NCI-H2196 (cell line): ENCODE results near the gene RABAC1.

Experiments
- DNase-seq: peaks from one replicate; lab custom pipeline; 2025; ENCODE audit not compliant: unreplicated experiment; lab: John Stamatoyannopoulos, UW

The RABAC1 gene

DNA sequence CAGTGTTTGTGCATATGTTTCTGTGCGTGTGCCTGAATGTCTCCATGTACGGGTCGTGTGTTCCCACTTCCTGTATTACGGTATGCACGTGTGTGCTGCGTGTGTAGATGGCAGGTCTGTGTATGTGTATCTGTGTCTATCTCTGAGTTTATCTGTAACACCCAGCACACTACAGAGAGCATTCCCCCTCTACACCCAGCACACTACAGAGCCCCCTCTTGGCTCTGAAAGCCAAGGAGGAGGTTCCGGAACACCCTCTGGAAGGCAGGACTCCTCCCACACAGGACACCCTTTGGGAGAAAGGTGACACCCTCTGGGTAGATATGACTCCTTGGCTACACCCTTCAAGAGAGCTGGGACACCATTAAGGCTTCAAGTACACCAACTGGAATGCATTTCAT is 28.8 kb downstream of the RABAC1 start:
- no peak for DNase-seq

DNA sequence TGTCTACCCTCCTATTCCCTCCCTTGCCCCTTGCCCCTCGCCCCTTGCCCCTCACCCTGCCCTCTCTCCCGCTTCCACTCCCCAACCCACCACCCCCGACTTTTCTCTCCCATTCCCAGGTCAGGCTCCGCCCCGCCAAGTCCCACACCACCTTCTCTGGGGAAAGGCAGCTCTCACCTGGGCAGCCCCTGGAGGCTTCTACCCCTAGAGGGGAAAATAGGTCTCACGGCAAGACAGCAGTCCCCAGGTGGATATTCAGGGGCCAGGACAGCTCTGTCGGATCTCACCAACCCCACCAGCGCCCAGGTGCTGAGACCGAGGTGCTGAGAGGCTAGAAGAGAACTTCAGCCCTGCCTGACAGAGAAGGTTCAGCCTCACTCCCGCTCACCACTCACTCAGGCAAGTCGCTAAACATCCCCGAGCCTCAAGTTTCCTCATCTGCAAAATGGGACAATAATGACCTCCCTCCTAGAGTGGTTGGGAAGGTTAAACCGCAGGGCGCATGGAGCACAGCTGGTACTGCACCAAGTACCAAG is 29.5 kb downstream of the RABAC1 start:
- no peak for DNase-seq

GRCh38 chr19:41928754-41929535 is 30.2 kb downstream of the RABAC1 start:
- DNase-seq: no peak

DNA sequence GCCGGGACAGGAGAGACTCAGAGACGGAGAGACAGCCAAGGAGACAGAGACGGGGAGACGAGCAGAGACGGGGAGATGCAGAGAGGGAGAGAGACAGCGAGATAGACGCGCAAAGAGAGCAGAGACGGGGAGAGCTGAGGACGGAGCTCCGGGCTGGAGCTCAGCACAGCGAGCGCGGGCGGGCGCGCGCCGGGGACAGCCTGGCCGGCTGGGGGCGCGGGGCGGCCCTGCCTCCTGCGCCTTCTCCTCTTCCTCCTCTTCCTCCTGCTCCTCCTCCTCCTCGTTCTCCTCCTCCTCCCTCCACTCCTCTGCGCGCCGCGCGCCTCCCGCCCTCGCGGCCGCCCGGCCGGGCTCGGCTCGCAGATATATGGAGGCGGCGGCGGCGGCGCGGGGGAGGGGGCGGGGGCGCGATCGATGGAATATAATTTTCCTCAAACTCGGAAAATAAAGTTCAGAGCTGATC is 30.9 kb downstream of the RABAC1 start, which contains the start of gene ERFL:
Gene ERFL, minus strand, starts transcription at position 229 of the 463 bp plus-strand sequence. CDS start 15,530 bp downstream, outside the sequence.
- DNase-seq: peak; percentile 9

- DNase-seq: no peak
These were observed 31.5 kb downstream of the RABAC1 start for GRCh38 chr19:41927497-41928192.

DNA sequence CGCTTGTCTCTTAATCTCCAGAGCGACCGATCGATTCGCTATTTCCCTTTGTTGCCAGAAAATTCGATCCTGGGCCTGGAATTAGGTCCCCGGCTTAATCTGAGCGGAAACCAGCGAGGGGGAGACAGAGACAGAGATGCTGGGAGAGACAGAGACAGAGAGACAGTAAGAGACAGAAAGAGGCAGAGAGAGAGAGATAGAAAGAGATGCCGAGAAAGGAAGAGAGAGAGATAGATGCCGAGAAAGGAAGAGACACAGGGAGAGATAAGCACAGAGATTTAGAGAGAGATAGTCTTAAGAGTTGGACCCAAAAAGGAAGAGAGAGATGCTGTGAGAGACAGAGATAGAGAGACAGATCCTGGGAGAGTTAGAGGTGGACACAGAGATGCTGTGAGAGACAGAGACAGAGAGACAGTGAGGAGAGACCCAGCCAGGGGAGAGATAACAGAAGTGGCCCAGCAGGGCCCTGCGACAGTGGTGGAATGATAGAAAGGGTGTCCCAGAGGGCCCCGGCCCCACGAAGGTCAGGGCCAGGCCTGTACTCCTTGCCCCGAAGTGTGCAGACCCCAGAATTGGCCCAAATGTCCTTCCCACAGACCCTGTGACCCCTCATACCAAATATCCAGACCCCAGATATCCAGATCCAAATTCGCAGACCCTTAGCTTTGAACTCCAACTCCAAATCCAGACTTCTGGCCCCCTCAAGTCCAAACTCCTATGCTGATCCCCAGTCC is 32.2 kb downstream of the RABAC1 start:
- DNase-seq: no peak

DNA sequence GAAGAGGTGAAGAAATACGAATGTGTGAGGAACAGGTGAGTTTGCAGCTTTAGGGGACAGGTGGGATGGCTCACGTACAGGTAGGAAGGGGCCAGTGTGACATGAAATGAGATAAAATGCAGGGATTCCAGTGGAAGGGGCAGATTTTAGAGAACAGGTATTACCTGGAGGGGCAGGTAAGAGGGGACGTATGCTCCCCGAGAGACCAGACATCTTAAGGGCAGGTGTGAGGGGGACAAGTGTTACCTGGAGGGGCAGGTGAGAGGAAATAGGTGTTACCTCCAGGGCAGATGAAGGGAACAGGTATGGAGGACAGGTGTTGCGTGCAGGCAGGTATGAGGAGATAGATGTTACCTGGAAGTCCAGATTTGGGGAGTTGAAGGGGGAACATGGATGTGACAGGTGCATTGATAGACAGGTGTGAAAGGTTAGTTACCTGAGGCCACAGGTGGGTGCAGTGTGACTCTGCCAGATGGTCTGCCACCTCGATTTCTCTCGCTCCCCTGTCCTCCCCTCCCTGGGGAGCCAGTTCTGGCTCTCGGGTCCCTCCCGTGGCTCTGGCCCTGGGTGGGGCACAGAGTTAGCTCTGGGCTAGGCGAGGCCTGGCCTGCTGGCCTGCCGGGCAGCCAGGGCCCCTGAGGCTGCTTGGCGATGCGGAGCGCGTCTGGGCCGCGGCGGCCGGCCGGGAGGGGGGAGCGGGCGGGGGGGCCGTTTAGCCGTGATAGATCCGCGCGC is 32.9 kb downstream of the RABAC1 start:
- DNase-seq: no peak

GRCh38 chr19:41925208-41926003 is 33.7 kb downstream of the RABAC1 start:
- no peak for DNase-seq

DNA sequence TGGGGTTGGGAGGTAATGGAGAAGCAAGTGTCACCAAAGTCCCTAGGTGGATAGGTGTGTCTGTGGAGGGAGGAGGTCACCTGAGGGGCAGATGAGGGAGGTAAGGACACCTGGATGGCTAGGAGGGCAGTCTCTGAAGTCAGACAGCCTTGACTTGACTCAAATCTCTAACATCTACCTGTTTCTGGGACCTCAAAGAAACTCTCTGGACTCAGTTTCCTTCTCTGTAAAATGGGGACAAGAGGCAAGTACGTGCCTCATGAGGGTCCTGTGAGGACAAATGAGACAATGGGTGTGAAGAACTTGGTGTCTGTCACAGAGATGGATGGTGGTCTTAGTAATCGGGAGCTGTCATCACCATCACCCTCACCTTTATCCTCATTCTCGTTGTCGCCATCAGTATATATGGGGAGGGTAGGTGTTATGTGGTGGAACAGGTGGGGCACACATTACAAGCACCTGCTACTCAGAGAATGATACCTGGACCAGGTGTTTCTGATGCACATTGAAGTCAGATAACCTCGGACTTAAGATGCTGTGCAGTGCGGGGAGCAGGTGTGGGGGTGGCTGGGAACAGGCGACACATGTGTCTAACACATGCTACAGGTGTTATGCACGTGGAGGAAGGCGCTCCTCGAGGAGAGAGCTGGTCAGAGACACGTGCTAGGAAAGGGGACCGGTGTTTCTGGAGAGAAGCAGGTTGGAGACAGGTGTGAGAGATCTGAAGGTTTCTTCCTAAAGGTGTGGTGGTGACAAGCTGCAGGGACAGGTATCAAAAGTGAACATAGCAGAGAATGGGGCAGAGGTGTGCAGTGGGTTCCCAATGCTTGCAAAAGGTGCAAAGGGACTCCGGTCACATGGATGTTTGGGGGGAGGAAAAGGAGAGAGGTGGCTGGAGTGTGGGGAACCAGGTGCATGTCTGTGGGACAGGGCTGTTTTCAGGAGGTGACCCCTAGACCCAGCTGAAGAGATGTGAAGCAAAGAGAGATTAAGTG is 34.7 kb downstream of the RABAC1 start:
- no peak for DNase-seq

- DNase-seq: no peak
These were observed 35.9 kb downstream of the RABAC1 start for GRCh38 chr19:41923045-41923788.

DNA sequence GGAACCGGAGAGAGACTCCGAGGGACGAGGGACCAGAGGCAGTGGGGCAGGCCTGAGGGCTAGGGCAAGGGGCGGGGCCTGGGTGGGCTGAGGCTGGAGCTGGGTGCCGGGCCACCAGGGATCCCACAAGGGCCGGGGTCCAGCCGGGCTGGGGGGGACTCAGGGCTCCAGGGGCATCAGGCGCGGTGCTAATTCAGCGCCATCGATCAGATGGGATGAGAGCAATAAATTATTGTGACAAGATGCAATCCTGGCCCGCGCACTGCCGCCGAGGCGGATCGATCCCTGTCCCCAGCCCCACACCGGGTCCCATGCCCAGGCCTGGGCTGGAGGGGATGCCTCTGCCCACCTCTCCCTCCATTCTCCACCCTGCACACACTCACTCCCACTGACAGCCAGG is 36.5 kb downstream of the RABAC1 start:
- no peak for DNase-seq

- no peak for DNase-seq
These were observed 37.2 kb downstream of the RABAC1 start for GRCh38 chr19:41921577-41922576.

- DNase-seq: no peak
These were observed 38.1 kb downstream of the RABAC1 start for GRCh38 chr19:41920882-41921576.

DNA sequence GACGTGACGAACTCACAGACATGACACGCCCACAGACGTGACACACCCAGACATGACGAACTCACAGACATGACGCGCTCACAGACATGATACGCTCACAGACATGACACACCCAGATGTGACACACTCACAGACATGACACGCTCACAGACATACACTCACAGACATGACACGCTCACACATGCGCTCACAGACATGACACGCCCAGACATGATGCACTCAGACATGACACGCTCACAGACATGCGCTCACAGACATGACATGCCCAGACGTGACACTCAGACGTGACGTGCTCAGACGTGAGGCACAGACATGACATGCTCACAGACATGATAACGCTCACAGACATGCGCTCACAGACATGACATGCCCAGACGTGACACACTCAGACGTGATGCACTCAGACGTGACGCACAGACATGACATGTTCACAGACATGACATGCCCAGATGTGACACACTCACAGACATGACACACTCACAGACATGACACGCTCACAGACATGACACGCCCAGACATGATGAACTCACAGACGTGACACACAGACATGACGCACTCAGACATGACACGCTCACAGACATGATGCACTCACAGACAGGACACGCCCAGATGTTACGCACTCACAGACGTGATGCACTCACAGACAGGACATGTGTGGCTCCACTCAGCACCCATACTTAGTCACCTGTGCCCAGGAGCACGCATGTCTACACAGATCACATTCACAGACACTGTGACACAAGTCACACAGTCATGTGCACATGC is 39.0 kb downstream of the RABAC1 start:
- DNase-seq: no peak

DNA sequence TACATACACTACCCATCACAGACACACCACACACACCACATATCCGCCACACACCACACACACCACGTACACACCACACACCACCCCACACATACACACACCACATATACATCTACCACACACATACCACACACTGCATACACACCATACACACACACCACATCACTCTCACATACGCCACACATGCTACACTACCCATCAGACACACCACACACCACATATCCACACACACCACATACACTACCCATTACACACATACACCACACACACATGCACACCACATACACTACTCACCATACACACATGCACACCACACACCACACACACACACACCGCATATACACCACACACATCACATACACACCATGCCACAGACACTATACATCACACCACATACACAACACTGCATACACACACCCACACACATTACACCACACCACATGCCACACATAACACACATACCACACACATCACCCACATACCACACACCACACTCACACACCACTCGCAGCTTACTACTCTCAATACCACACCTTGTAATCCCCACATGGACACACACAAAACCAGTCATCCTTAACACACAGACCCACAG is 40.4 kb downstream of the RABAC1 start:
- no peak for DNase-seq
